NB4 (cell line): Measurements from ENCODE around the gene DDX41.

Experiments
- MYC ChIP-seq: IDR thresholded peaks from 2 replicates; pipeline ENCODE4 v1.6.1; 2011; ENCODE audit warnings: low read depth, low read length
- POLR2A ChIP-seq: IDR thresholded peaks from 2 replicates; pipeline ENCODE4 v1.6.1; 2011; ENCODE audit warnings: mild to moderate bottlenecking; ENCODE audit not compliant: insufficient read length; ENCODE audit errors: extremely low read depth
- TF ChIP-seq, protein P1 (sequence below): IDR thresholded peaks from one replicate; pipeline ENCODE4 v1.5.1; 2012; ENCODE audit warnings: low read depth, low read length

DNA sequence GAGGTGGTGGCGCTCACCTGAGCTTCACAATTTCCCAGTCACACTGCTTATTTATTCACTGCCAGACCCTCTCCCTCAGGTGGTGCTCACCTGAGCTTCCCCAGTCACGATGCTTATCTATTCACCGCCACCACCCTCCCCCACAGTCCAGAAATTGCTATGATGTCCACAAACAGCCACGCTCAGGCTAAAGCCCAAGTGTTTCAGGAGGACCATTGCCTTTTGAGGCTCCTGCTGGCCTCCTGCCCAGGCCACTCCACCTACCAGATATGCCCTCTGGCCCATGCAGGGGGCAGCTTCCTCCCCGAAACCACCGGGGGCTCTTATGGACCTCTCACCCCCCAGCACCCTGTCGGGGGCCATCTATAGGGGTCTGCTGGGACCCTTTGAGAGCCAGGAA is 23.9 kb downstream of the DDX41 start:
- no peak for TF ChIP-seq POLR2A
- TF ChIP-seq, protein P1, sequence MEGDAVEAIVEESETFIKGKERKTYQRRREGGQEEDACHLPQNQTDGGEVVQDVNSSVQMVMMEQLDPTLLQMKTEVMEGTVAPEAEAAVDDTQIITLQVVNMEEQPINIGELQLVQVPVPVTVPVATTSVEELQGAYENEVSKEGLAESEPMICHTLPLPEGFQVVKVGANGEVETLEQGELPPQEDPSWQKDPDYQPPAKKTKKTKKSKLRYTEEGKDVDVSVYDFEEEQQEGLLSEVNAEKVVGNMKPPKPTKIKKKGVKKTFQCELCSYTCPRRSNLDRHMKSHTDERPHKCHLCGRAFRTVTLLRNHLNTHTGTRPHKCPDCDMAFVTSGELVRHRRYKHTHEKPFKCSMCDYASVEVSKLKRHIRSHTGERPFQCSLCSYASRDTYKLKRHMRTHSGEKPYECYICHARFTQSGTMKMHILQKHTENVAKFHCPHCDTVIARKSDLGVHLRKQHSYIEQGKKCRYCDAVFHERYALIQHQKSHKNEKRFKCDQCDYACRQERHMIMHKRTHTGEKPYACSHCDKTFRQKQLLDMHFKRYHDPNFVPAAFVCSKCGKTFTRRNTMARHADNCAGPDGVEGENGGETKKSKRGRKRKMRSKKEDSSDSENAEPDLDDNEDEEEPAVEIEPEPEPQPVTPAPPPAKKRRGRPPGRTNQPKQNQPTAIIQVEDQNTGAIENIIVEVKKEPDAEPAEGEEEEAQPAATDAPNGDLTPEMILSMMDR: no peak
- no peak for TF ChIP-seq MYC
